Calu3 (cell line): ENCODE data around the gene PKD2L1. TPM values are rescaled to one million over a fixed set of nuclear protein-coding genes. Genes with fewer than 3 reads are reported as not detected.
"Not testable (repeated sequence)": the region's sequence is repeated elsewhere in the genome, so short reads cannot be mapped to it uniquely, and the experiment has no call there.

Source experiments
- BruUV-seq: library from RNA; stranded (reverse); fragments of 400-500 nt; replicated peaks from 2 replicates; lab custom pipeline; 2021; lab: Mats Ljungman, UMichigan
- CTCF ChIA-PET: fragments of 300-600 bp; sonication (Branson Sonifier 250); formaldehyde crosslinking; loops from one replicate; lab custom pipeline; 2022; ENCODE audit warnings: antibody characterized with exemption; lab: Charles Lee
- DNase-seq: peaks from one replicate; pipeline ENCODE4 v3.0.0; 2022
- H3K27ac Mint-ChIP-seq: one replicate; pipeline ENCODE4 v1.8.0; 2022; ENCODE audit warnings: mixed read lengths; ENCODE audit not compliant: unreplicated experiment
- H3K27me3 Mint-ChIP-seq: one replicate; pipeline ENCODE4 v1.8.0; 2022; ENCODE audit warnings: mixed read lengths; ENCODE audit not compliant: unreplicated experiment
- H3K36me3 Mint-ChIP-seq: one replicate; pipeline ENCODE4 v1.8.0; 2022; ENCODE audit warnings: mild to moderate bottlenecking, moderate library complexity, mixed read lengths; ENCODE audit not compliant: insufficient read depth, unreplicated experiment
- H3K4me1 Mint-ChIP-seq: one replicate; pipeline ENCODE4 v1.8.0; 2022; ENCODE audit warnings: mild to moderate bottlenecking, low read depth, mixed read lengths; ENCODE audit not compliant: unreplicated experiment
- H3K4me3 Mint-ChIP-seq: one replicate; pipeline ENCODE4 v1.8.0; 2022; ENCODE audit warnings: mild to moderate bottlenecking, low read depth, moderate library complexity, mixed read lengths; ENCODE audit not compliant: unreplicated experiment
- H3K9me3 Mint-ChIP-seq: one replicate; pipeline ENCODE4 v1.8.0; 2022; ENCODE audit warnings: low read depth, mixed read lengths; ENCODE audit not compliant: unreplicated experiment
- intact Hi-C: fragments of 100-400 bp; cut with micrococcal nuclease; formaldehyde crosslinking; loops from one replicate; pipeline ENCODE4 v1.10.0; 2022; ENCODE audit not compliant: unreplicated experiment
- total RNA-seq: library from RNA; stranded (reverse); gene quantifications from 2 replicates; pipeline ENCODE4 v1.2.3, GENCODE V29; 2022
- TF ChIP-seq, protein P1 (sequence below): fragments of 200-600 bp; IDR thresholded peaks from one replicate; pipeline ENCODE4 v1.8.0; 2022; ENCODE audit warnings: antibody characterized with exemption; ENCODE audit not compliant: unreplicated experiment

The PKD2L1 gene
- total RNA-seq, 1 experiment from 2014 or later = not detected

GRCh38 chr10:100286051-100287033 lies 43.7 kb downstream of the PKD2L1 start, which contains the start of gene BLOC1S2:
BLOC1S2 (minus strand) TSS chr10:100286680; CDS start chr10:100286659, 21 bp downstream.
- intact Hi-C loops = no loop called here
- Mint-ChIP-seq H3K36me3 (peaks cover 14% of the 10 kb centered on the region), H3K27me3 (peaks cover 2% of the 10 kb centered on the region), H3K4me3 (peak within 1 kb of the TSS; percentile 95), H3K27ac (peak within 1 kb of the TSS; percentile 84), H3K9me3 (no peaks in the 10 kb centered on the region), H3K4me1 (peaks cover 9% of the 10 kb centered on the region)
- DNase-seq = peak; percentile 89
- TF ChIP-seq, protein P1, sequence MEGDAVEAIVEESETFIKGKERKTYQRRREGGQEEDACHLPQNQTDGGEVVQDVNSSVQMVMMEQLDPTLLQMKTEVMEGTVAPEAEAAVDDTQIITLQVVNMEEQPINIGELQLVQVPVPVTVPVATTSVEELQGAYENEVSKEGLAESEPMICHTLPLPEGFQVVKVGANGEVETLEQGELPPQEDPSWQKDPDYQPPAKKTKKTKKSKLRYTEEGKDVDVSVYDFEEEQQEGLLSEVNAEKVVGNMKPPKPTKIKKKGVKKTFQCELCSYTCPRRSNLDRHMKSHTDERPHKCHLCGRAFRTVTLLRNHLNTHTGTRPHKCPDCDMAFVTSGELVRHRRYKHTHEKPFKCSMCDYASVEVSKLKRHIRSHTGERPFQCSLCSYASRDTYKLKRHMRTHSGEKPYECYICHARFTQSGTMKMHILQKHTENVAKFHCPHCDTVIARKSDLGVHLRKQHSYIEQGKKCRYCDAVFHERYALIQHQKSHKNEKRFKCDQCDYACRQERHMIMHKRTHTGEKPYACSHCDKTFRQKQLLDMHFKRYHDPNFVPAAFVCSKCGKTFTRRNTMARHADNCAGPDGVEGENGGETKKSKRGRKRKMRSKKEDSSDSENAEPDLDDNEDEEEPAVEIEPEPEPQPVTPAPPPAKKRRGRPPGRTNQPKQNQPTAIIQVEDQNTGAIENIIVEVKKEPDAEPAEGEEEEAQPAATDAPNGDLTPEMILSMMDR = no peak
- CTCF ChIA-PET = interaction anchor here (0.7 kb wide), 1 partner anchor 196 kb away, joined by 3 read pairs; no protein-coding TSS in a partner anchor
- BruUV-seq = no TSS peak

DNA sequence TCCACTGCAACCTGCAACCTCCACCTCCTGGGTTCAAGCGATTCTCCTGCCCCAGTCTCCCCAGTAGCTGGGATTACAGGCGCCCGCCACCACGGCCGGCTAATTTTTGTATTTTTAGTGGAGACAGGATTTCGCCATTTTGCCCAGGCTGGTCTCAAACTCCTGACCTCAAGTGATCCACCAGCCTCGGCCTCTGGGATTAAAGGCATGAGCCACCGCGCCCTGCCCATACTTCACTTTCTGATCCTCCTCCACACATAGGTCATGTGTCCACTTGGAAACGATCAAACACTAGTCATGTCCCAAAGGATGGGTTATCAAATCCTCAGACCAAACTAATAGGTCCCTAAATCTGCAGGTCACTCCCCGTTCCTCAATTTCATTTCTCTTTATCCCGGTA lies 44.7 kb downstream of the PKD2L1 start:
- BruUV-seq, H3K9me3 Mint-ChIP-seq, DNase-seq, H3K27me3 Mint-ChIP-seq, H3K27ac Mint-ChIP-seq, intact Hi-C loops, CTCF ChIA-PET, H3K4me1 Mint-ChIP-seq: not testable (repeated sequence)
- Mint-ChIP-seq H3K36me3 (peaks cover 14% of the 10 kb centered on the region), H3K4me3 (peak overlapping the region; percentile 95)

GRCh38 chr10:100282907-100283306 lies 47.1 kb downstream of the PKD2L1 start:
- no peak overlapping the region for H3K27ac Mint-ChIP-seq
- CTCF ChIA-PET = no interaction called here
- intact Hi-C loops = no loop called here
- no peak for DNase-seq
- no TSS peak for BruUV-seq
- no peaks in the 10 kb centered on the region for H3K9me3 Mint-ChIP-seq
- H3K36me3 Mint-ChIP-seq = peaks cover 14% of the 10 kb centered on the region
- H3K4me3 Mint-ChIP-seq = no peak overlapping the region
- TF ChIP-seq, protein P1 = no peak
- H3K4me1 Mint-ChIP-seq = peaks cover 9% of the 10 kb centered on the region
- no peaks in the 10 kb centered on the region for H3K27me3 Mint-ChIP-seq

DNA sequence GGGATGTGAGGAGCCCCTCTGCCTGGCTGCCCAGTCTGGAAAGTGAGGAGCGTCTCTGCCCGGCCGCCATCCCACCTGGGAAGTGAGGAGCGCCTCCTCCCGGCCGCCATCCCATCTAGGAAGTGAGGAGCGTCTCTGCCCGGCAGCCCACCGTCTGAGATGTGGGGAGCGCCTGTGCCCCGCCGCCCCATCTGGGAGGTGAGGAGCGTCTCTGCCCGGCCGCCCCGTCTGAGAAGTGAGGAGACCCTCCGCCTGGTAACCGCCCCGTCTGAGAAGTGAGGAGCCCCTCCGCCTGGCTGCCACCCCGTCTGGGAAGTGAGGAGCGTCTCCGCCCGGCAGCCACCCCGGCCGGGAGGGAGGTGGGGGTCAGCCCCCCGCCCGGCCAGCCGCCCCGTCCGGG lies 53.1 kb downstream of the PKD2L1 start:
- BruUV-seq = not testable (repeated sequence)

DNA sequence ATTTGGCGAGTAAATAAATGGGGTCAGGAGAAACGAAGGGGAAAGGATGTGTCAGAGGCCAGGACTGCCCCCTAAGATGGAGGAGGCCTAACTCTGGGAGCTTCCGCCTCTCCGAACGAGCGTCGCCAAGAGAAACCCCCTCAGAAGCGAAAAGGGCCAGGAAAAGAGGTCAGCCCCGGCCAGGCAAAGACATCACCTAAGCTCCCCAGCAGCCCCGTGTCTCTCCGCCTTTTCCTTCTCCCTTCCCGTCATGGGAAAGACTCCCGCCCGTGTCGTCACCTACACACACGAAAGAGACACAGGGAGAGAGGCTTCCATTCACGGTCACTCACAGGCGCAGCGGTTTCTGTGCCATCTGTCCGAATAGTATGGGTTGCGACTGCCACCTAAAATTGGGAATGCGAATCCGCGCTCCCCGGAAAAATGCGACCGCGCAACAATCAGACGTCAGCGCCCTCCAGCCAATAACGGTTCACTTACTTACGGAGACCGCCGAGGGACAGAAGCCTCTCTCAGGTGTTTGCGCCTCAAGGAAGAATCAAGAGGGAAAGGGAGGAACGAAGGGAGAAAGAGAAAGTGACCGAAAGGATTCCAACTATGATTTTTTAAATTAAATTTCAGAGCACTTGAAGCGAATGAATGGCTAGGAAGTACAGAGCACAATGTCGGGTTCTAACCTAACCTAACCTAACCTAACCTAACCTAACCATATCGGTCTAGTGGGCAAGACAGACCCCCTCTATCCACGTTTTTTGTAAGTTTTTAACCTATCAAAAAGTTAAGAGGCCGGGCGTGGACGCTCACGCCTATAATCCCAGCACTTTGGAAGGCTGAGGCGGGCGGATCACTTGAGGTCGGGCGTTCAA lies 62.6 kb downstream of the PKD2L1 start, which contains the start of gene CWF19L1:
Gene CWF19L1 (minus strand): TSS at position 400 of the 866 bp plus-strand sequence. CDS start 45 bp downstream, at position 355.
- H3K9me3 Mint-ChIP-seq = no peaks in the 10 kb centered on the region
- TF ChIP-seq, protein P1 = no peak
- BruUV-seq = TSS peak; percentile 94
- peaks cover 14% of the 10 kb centered on the region for H3K36me3 Mint-ChIP-seq
- H3K27me3 Mint-ChIP-seq = no peaks in the 10 kb centered on the region
- CTCF ChIA-PET = no interaction called here
- peak; percentile 73 for DNase-seq
- intact Hi-C loops = no loop called here
- H3K4me3 Mint-ChIP-seq = peak within 1 kb of the TSS; percentile 99
- H3K27ac Mint-ChIP-seq = peak within 1 kb of the TSS; percentile 99
- H3K4me1 Mint-ChIP-seq = no peaks in the 10 kb centered on the region

More for the DNA sequence above, 53.1 kb downstream of the PKD2L1 start:
- H3K9me3 Mint-ChIP-seq, DNase-seq, H3K36me3 Mint-ChIP-seq, H3K27me3 Mint-ChIP-seq, H3K4me3 Mint-ChIP-seq, H3K4me1 Mint-ChIP-seq, CTCF ChIA-PET, intact Hi-C loops, H3K27ac Mint-ChIP-seq: not testable (repeated sequence)
